ENCODE data around the gene CEP104.

DNA sequence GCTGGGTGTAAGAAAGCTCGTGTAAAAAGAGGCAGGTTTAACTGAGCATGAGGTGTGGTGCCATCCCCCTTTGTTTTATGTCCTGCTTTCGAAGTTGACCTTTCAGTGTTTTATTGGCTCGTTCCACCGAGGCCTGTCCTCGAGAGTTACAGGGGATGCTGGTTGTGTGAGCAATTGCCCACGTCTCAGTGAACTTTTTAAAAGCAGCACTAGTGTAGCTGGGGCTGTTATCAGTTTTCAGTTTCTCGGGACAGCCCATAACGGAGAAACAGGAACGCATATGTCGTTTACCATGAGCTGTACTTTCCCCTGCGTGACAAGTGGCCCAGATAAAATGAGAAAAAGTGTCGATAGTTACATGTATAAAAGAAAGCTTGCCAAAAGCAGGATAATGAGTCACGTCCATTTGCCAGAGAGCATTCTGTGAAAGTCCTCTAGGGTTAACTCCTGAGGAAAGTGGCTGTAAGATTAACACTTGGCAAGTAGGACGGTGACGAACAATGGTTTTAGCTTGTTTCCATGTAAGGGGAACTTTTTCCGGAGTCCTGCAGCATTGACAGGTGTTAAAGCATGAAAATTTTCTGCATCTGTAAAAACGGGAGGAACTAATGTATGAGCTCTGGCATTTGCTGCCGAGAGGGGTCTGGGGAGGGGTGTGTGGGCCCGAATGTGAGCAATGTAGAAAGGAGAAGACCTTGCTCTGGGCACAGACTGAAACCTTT, 52.9 kb downstream of the CEP104 start:
- no peak for TF ChIP-seq EZH2phosphoT487 (IDR thresholded peaks at IDR 0.05; ENCODE audit: borderline replicate concordance, low read length)
- TF ChIP-seq, protein P1, sequence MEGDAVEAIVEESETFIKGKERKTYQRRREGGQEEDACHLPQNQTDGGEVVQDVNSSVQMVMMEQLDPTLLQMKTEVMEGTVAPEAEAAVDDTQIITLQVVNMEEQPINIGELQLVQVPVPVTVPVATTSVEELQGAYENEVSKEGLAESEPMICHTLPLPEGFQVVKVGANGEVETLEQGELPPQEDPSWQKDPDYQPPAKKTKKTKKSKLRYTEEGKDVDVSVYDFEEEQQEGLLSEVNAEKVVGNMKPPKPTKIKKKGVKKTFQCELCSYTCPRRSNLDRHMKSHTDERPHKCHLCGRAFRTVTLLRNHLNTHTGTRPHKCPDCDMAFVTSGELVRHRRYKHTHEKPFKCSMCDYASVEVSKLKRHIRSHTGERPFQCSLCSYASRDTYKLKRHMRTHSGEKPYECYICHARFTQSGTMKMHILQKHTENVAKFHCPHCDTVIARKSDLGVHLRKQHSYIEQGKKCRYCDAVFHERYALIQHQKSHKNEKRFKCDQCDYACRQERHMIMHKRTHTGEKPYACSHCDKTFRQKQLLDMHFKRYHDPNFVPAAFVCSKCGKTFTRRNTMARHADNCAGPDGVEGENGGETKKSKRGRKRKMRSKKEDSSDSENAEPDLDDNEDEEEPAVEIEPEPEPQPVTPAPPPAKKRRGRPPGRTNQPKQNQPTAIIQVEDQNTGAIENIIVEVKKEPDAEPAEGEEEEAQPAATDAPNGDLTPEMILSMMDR (IDR thresholded peaks at IDR 0.05; ENCODE audit: low read depth, low read length, poor library complexity, severe bottlenecking), result no peak

Data from DOHH2 (cell line).